ENCODE data around the gene CCDC24. TPM values are rescaled to one million over a fixed set of nuclear protein-coding genes. Genes with fewer than 3 reads are reported as not detected.
A peak's percentile ranks its signal among the peaks of the same experiment; 100 is the strongest.

CCDC24 gene
- total and polyA plus RNA-seq, 2 of the 13 experiments (the other 11 are each of a cell fraction or from before 2014, with no cell fraction given): 1.4 to 2.9 TPM

- TF ChIP-seq, protein P1, sequence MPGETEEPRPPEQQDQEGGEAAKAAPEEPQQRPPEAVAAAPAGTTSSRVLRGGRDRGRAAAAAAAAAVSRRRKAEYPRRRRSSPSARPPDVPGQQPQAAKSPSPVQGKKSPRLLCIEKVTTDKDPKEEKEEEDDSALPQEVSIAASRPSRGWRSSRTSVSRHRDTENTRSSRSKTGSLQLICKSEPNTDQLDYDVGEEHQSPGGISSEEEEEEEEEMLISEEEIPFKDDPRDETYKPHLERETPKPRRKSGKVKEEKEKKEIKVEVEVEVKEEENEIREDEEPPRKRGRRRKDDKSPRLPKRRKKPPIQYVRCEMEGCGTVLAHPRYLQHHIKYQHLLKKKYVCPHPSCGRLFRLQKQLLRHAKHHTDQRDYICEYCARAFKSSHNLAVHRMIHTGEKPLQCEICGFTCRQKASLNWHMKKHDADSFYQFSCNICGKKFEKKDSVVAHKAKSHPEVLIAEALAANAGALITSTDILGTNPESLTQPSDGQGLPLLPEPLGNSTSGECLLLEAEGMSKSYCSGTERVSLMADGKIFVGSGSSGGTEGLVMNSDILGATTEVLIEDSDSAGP (CRISPR knock-in tag; IDR thresholded peaks at IDR 0.05; ENCODE audit: borderline replicate concordance): peak; percentile 77; the same call in 1 of the 2 replicates
- TF ChIP-seq ZNF737 (CRISPR knock-in tag; IDR thresholded peaks at IDR 0.05; ENCODE audit: borderline replicate concordance): no peak
- TF ChIP-seq IKZF5 (CRISPR knock-in tag; IDR thresholded peaks at IDR 0.05): 0 out of 2 replicates have a peak, but pooled peaks have one; percentile 21
- TF ChIP-seq BORCS8-MEF2B (CRISPR knock-in tag; IDR thresholded peaks at IDR 0.05): 0 out of 2 replicates have a peak, but pooled peaks have one; percentile 37
- TF ChIP-seq, protein P2, sequence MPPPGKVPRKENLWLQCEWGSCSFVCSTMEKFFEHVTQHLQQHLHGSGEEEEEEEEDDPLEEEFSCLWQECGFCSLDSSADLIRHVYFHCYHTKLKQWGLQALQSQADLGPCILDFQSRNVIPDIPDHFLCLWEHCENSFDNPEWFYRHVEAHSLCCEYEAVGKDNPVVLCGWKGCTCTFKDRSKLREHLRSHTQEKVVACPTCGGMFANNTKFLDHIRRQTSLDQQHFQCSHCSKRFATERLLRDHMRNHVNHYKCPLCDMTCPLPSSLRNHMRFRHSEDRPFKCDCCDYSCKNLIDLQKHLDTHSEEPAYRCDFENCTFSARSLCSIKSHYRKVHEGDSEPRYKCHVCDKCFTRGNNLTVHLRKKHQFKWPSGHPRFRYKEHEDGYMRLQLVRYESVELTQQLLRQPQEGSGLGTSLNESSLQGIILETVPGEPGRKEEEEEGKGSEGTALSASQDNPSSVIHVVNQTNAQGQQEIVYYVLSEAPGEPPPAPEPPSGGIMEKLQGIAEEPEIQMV (CRISPR knock-in tag; IDR thresholded peaks at IDR 0.05; ENCODE audit: low read depth): no peak
- TF ChIP-seq FOXK1 (CRISPR knock-in tag; IDR thresholded peaks at IDR 0.05; ENCODE audit: borderline replicate concordance, low read depth): no peak
- peak; percentile 68; the same call in 1 of the 2 replicates for TF ChIP-seq ZNF788 (CRISPR knock-in tag; IDR thresholded peaks at IDR 0.05; ENCODE audit: borderline replicate concordance)
- peak; percentile 98 for TF ChIP-seq AGO1 (IDR thresholded peaks at IDR 0.05; ENCODE audit: low read depth, low read length, poor library complexity, severe bottlenecking)
- no peak for TF ChIP-seq RBAK (CRISPR knock-in tag; IDR thresholded peaks at IDR 0.05)
- peak; percentile 67; the same call in 1 of the 2 replicates for TF ChIP-seq POGK (CRISPR knock-in tag; conservative IDR thresholded peaks at IDR 0.05)
- TF ChIP-seq MIER2 (CRISPR knock-in tag; IDR thresholded peaks at IDR 0.05): peak; percentile 27; the same call in 1 of the 2 replicates
- TF ChIP-seq JUNB (CRISPR knock-in tag; IDR thresholded peaks at IDR 0.05; ENCODE audit: borderline replicate concordance): peak; percentile 33; the same call in 1 of the 2 replicates
- TF ChIP-seq ZNF687 (CRISPR knock-in tag; IDR thresholded peaks at IDR 0.05): peak; percentile 88
- TF ChIP-seq ZNF816 (CRISPR knock-in tag; IDR thresholded peaks at IDR 0.05; ENCODE audit: borderline replicate concordance): no peak
- no peak for TF ChIP-seq HCFC1 (IDR thresholded peaks at IDR 0.05; ENCODE audit: low read depth, low read length)
- peak; percentile 75; the same call in 1 of the 2 replicates for TF ChIP-seq ZNF234 (CRISPR knock-in tag; conservative IDR thresholded peaks at IDR 0.05)
- TF ChIP-seq RXRA (CRISPR knock-in tag; IDR thresholded peaks at IDR 0.05): peak; percentile 25; the same call in 1 of the 2 replicates
These were observed at the start of gene CCDC24 (continued) for GRCh38 chr1:43991476-43992231.

Data from HepG2 (cell line).